Type B pancreatic cell (in vitro differentiated cells): ENCODE results near the gene DOCK2. TPM values are rescaled to one million over a fixed set of nuclear protein-coding genes. Genes with fewer than 3 reads are reported as not detected.

ENCODE experiments used
- DNase-seq: peaks from one replicate; pipeline ENCODE4 v3.0.0; 2021; ENCODE audit warnings: mixed read lengths; ENCODE audit not compliant: unreplicated experiment; ENCODE audit errors: extremely low spot score
- H3K27ac Mint-ChIP-seq: 2 replicates; pipeline ENCODE4 v1.8.0; 2021; ENCODE audit warnings: mild to moderate bottlenecking, mixed read lengths
- H3K27me3 Mint-ChIP-seq: 2 replicates; pipeline ENCODE4 v1.8.0; 2021; ENCODE audit warnings: mixed read lengths
- H3K36me3 Mint-ChIP-seq: 2 replicates; pipeline ENCODE4 v1.8.0; 2021; ENCODE audit warnings: mixed read lengths
- H3K4me1 Mint-ChIP-seq: one replicate; pipeline ENCODE4 v1.8.0; 2021; ENCODE audit warnings: mixed read lengths; ENCODE audit not compliant: unreplicated experiment
- H3K4me3 Mint-ChIP-seq: 2 replicates; pipeline ENCODE4 v1.8.0; 2021; ENCODE audit warnings: mild to moderate bottlenecking, mixed read lengths
- H3K9me3 Mint-ChIP-seq: 2 replicates; pipeline ENCODE4 v1.8.0; 2021; ENCODE audit warnings: mixed read lengths
- total RNA-seq: library from RNA; stranded (reverse); gene quantifications from 2 replicates; pipeline ENCODE4 v1.2.1, GENCODE V29; 2021; ENCODE audit warnings: low replicate concordance
- TF ChIP-seq, protein P1 (sequence below): fragments of 200-600 bp; sonication (generic); conservative IDR thresholded peaks from 2 replicates; pipeline ENCODE4 v1.5.0; 2021; ENCODE audit warnings: antibody characterized with exemption, mild to moderate bottlenecking

DOCK2 gene
- total RNA-seq, 1 donor from 2014 or later: 0.82 TPM

DNA sequence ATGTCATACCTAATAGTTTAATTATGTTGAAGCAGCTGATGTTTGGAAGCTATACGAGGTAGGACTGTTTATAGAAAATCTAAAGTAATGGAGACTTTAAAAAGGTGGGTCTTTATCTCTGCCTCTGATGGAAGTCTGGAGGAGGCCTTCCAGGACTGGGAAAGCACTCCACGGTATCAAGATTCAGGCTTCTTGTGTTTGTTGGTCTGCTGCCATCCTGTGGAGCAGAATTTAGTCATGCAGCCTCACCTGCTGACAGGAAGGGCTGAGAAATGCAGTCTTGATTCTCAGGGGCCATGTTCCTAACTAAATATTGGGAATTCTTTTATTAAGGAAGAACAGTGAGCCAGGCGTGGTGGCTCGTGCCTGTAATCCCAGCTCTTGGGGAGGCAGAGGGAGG lies 37.6 kb upstream of the DOCK2 start:
- Mint-ChIP-seq H3K27me3 (no peaks in the 10 kb centered on the region), H3K4me3 (no peak overlapping the region), H3K9me3 (no peaks in the 10 kb centered on the region), H3K36me3 (peaks cover 13% of the 10 kb centered on the region), H3K27ac (no peak overlapping the region), H3K4me1 (no peaks in the 10 kb centered on the region)
- TF ChIP-seq, protein P1, sequence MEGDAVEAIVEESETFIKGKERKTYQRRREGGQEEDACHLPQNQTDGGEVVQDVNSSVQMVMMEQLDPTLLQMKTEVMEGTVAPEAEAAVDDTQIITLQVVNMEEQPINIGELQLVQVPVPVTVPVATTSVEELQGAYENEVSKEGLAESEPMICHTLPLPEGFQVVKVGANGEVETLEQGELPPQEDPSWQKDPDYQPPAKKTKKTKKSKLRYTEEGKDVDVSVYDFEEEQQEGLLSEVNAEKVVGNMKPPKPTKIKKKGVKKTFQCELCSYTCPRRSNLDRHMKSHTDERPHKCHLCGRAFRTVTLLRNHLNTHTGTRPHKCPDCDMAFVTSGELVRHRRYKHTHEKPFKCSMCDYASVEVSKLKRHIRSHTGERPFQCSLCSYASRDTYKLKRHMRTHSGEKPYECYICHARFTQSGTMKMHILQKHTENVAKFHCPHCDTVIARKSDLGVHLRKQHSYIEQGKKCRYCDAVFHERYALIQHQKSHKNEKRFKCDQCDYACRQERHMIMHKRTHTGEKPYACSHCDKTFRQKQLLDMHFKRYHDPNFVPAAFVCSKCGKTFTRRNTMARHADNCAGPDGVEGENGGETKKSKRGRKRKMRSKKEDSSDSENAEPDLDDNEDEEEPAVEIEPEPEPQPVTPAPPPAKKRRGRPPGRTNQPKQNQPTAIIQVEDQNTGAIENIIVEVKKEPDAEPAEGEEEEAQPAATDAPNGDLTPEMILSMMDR: no peak
- DNase-seq: no peak

DNA sequence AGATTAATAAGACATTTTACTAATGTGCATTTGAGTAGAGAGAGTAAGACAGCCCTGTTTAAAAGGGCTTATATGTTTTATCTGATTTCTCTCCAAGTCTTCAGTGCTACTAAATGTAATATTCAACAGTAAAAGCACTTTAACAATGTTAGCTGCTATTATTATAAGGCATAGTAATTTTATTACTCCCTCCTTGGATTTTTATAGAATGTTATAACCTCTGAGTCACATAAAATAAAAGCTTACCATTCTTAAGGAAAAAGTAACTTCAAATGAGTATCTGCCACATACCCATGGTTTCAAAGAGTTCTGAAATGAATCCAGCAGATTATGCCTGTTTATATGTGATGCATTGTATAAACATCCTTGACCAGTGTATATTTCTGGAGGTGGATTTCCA lies 34.5 kb upstream of the DOCK2 start:
- H3K27ac Mint-ChIP-seq: no peak overlapping the region
- DNase-seq: no peak
- no peak overlapping the region for H3K4me3 Mint-ChIP-seq
- no peaks in the 10 kb centered on the region for H3K9me3 Mint-ChIP-seq
- TF ChIP-seq, protein P1: no peak
- no peaks in the 10 kb centered on the region for H3K4me1 Mint-ChIP-seq
- peaks cover 3% of the 10 kb centered on the region for H3K27me3 Mint-ChIP-seq
- H3K36me3 Mint-ChIP-seq: peaks cover 12% of the 10 kb centered on the region

DNA sequence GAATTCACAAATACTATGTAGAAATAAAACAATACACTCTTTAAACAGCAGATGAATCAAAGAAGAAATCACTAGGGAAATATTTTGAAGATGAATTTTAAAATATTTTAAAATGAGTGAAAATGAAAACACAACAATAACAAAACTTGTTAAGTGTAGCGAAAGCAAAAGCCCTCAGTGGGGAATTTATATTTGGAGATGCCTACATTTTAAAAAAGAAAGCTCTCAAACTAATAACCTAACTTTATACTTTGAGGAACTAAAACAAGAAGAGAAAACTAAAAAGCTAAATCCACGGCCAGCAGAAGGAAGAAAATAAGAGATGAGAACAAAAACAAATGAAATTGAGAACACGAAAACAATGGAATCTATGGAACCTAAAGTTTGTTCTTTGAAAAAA lies 30.8 kb upstream of the DOCK2 start:
- no peaks in the 10 kb centered on the region for H3K9me3 Mint-ChIP-seq
- H3K27ac Mint-ChIP-seq: no peak overlapping the region
- no peak overlapping the region for H3K4me3 Mint-ChIP-seq
- no peak for DNase-seq
- H3K4me1 Mint-ChIP-seq: no peaks in the 10 kb centered on the region
- peaks cover 6% of the 10 kb centered on the region for H3K27me3 Mint-ChIP-seq
- H3K36me3 Mint-ChIP-seq: peaks cover 8% of the 10 kb centered on the region
- TF ChIP-seq, protein P1: no peak

DNA sequence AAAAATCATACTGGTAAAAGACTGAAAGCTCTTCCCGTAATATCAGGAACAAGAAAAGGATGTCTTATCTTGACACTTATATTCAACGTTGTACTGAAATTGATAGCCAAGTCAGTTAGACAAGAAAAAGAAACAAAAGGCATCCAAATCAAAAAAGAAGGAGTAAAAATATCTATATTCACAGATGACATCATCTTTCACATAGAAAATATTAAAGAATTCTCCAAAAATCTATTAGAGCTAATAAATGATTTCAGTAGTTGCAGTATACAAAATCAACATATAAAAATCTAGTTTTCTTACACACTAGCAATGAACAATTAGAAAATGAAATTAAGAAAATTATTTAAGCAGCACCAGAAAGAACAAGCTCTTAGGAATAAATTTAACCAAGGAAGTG lies 29.2 kb upstream of the DOCK2 start:
- Mint-ChIP-seq H3K9me3 (peaks cover 2% of the 10 kb centered on the region), H3K36me3 (peaks cover 4% of the 10 kb centered on the region), H3K4me3 (no peak overlapping the region), H3K27ac (no peak overlapping the region), H3K27me3 (peaks cover 12% of the 10 kb centered on the region), H3K4me1 (no peaks in the 10 kb centered on the region)
- no peak for DNase-seq
- TF ChIP-seq, protein P1: no peak

DNA sequence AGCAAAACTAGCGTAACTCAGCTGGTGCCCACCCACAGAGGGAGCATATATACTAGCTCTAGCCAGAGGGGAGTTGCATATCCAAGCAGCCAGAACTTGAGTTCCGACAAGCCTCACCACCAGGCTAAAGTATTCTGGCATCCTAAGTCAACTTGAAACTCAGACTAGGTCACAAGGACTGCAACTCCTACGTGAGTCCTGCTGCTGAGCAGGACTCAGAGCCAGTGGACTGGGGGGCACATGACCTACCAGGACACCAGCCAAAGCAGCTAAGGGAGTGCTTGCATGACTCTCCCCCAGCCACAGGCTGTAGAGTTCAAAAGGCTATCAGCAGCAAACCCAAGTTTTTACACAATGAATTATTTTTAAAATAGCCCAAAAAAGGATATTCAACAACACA lies 27.4 kb upstream of the DOCK2 start:
- Mint-ChIP-seq H3K9me3 (peaks cover 6% of the 10 kb centered on the region), H3K4me3 (no peak overlapping the region), H3K36me3 (no peaks in the 10 kb centered on the region), H3K4me1 (no peaks in the 10 kb centered on the region), H3K27me3 (peaks cover 12% of the 10 kb centered on the region), H3K27ac (no peak overlapping the region)
- TF ChIP-seq, protein P1: no peak
- no peak for DNase-seq

DNA sequence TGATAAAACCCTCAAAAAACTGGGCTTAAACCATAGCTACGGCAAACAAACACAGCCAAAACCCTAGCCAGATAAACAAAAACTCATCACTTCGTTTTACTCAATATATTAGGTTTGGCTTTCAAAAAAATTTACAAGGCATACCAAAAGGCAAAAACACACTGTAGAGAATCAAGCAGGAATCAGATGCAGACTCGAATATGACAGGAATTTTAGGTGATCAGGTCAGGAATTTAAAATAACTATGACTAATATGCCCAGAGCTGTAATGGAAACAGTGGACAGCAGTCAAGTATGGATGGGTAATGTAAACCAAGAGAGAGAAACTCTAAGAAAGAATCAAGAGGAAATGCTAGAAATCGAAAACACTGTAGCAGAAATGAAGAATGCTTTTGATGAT lies 26.5 kb upstream of the DOCK2 start:
- DNase-seq: no peak
- no peak overlapping the region for H3K27ac Mint-ChIP-seq
- no peak overlapping the region for H3K4me3 Mint-ChIP-seq
- H3K36me3 Mint-ChIP-seq: no peaks in the 10 kb centered on the region
- no peaks in the 10 kb centered on the region for H3K4me1 Mint-ChIP-seq
- TF ChIP-seq, protein P1: no peak
- peaks cover 6% of the 10 kb centered on the region for H3K9me3 Mint-ChIP-seq
- H3K27me3 Mint-ChIP-seq: peaks cover 14% of the 10 kb centered on the region
